Inferior parietal cortex (tissue), 1 donor: ENCODE data around the gene SYCN.
"Not testable (repeated sequence)": the region's sequence is repeated elsewhere in the genome, so short reads cannot be mapped to it uniquely, and the experiment has no call there.

Source experiments
- DNase-seq: peaks from one replicate; pipeline ENCODE4 v3.0.0-alpha.2; 2016; ENCODE audit errors: extremely low spot score

Gene SYCN

DNA sequence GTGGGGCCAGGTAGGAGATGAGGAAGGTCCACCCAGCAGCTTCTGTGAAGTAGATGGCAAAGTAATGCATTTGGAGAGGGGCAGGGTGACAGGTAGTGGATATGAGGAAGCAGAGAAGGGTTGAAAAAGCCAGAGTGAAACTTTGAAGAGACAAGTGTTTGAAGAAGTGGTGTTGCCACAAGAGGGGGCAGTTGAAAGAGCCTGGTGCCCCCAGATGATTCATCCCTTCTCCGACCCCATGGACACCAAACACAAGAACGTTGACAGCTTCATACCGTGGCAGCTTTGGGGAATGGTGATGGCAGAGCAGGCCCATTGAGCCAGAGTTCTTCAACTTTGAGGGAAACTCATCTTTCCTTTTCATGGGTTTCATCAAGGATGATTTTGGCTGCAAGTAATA, 20.8 kb upstream of the SYCN start:
- DNase-seq, result no peak

DNA sequence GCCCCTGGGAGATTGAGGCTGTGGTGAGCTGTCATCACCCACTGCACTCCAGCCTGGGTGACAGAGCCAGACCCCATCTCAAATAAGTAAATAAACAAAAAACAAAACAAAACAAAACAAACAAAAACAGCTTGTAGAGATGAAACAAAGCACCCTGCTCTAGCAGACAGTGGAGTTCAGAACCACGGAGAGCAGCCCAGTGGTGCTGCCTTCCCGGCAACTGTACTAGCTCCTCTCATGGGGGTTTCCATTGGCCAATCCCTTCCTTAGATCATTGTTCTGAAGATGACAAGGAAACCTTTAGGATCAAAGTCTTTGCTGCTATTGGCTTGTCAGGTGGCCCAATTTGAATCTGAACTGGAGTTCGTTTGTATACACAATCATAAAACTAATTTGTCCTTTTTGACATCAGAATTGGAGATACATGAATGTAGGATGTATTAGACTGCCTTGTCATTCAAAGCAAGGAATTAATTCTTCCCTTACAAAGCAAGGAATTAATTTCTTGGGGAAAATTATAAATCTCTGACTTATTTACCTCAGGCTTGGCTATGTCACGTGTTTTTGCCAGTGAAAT, 19.7 kb upstream of the SYCN start:
- no peak for DNase-seq

GRCh38 chr19:39219108-39219507, 15.0 kb upstream of the SYCN start:
- DNase-seq, result not testable (repeated sequence)

DNA sequence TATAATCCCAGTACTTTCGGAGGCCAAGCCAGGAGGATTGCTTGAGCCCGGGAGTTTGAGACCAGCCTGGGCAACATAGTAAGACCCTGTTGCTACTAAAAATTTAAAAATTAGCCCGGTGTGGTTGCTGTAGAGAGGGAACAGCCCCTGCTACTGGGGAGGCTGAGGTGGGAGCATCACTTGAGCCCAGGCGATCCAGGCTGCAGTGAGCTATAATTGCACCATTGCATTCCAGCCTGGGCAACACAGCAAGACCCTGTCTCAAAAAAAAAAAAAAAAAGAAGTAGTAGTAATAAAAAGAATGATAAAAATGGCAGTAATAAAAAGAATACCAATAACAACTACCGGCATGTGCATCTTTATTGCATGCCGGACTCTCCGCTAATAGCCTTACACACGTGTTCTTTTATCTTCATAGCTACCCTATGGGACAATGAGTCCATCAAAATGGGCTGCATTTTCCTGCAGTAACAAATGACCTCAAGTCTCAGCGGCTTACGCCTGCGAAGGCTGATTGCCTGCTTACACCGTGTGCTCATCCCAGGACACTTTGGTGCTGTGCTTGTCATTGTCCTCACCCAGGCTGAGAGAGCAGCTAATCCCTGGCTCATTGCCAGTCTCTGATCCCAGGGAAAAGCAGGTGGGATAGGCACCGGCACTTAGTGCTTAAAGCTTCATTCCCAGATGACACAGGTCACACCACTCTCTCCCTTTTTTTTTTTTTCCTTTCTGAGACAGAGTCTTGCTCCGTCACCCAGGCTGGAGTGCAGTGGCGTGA, 14.4 kb upstream of the SYCN start:
- DNase-seq, result no peak

- no peak for DNase-seq
Measured at GRCh38 chr19:39217094-39217493, 13.0 kb upstream of the SYCN start.

DNA sequence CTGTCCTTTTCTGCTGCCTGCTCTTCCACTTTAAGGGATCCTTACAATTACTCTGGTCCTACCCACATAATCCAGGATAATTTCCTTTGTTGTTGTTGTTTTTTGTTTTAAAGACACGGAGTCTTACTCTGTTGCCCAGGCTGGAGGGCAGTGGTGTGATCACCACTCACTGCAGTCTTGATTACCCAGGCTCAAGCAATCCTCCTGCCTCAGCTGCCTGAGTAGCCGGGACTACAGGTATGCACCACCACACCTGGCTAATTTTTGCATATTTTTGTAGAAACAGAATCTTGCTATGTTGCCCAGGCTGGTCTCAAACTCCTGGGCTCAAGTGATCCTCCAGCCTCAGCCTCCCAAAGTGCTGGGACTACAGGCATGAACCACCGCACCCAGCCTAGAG, 11.3 kb upstream of the SYCN start:
- DNase-seq, result not testable (repeated sequence)

- DNase-seq, result no peak
Measured at GRCh38 chr19:39212375-39212742, 8.3 kb upstream of the SYCN start.

DNA sequence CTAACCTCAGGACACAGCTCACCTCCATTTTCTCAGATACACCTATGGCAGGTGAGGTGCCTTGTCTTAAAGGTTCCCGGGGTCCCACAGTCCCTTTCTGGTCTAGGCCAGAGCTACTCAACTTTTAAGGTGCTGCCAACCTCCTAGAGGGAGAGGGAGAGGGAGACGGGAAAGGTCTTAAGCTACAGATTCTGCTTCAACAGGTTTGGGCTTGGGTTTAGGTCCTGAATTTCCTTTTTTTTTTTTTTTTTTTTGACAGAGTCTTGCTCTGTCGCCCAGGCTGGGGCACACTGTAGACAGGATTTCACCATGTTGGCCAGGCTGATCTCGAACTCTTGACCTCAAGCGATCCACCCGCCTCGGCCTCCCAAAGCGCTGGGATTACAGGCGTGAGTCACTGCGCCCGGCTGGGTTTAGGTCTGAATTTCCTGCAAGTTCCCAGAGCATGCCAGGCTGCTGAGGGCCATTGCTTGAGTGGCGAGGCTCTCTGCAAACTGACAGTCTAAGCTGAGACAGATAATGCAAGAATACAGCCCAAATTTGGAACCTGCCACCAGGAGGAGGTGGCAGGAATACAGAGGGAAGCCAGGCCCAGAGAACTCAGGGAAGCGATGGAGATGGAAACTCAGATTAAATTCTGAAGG, 7.8 kb upstream of the SYCN start:
- DNase-seq, result no peak

- no peak for DNase-seq
Measured at GRCh38 chr19:39209196-39209595, 5.1 kb upstream of the SYCN start.

DNA sequence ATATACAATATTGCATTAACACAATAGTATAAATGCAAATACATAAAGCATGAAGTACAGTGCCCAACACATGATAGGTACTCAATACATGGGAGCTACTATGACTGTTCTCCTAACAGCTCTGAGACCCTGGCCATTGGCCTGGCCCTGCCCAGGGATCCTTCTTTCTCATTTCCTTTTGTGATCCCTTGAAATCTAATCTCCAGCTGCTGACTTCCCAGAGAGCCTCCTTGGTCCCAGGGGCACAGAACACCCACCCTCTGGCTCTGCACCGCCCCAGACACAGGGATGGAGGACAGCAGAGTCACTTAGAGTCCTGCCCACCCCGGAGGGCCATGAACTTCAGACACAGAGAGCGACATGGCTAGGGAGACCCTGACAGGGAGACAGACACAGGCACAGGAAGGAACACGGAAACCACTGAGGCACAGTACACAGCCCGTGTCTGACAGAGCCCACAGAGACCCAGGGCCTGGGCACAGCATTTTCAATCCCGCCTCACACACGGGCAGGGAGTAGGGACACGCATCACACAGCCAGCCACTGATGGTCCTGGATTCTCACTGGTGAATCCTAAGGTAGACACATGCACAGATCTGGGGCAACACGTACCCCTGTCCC, 4.2 kb upstream of the SYCN start:
- DNase-seq, result no peak

DNA sequence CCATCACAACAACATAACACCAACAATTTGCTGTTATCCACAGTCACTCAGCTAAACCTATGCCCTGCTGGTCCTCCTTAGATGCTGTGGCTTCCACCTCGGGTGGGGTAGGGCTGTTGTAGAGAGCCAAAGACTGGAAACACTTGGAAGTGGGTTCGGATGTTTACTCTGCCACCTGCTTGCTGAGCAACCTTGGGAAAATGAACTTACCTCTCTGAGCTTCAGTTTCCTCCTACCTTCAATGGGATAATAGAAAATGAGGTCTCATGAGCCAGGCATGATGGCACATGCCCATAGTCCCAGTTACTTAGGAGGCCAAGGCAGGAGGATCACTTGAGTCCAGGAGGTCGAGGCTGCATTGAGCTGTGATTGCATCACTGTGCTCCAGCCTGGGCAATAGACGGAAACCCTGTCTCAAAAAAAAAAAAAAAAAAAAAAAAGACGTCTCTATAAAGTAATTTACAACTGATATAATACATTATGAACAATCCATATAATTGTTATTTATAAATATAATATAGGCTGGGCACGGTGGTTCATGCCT, 3.3 kb upstream of the SYCN start:
- no peak for DNase-seq

- DNase-seq, result no peak
Measured at GRCh38 chr19:39206122-39206521, 2.1 kb upstream of the SYCN start.

DNA sequence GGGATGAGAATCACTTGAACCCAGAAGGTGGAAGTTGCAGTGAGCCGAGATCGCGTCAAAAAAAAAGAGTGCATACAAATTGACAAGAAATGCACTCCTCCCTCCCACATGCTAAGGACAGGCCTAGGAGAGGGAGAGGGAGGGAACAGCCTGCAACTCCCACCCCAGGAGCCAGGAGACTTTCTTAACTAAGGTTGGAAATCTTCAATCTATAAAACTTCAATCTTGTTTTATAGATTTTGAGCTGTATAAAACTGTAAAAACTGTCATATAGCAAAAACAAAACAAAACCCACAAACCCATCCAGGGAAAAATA, 1.3 kb upstream of the SYCN start:
- no peak for DNase-seq

GRCh38 chr19:39202998-39203355, 1.1 kb downstream of the SYCN start:
- DNase-seq, result no peak

- DNase-seq, result no peak
Measured at GRCh38 chr19:39200803-39201115, 3.3 kb downstream of the SYCN start.

GRCh38 chr19:39200066-39200802, 3.8 kb downstream of the SYCN start:
- no peak for DNase-seq

DNA sequence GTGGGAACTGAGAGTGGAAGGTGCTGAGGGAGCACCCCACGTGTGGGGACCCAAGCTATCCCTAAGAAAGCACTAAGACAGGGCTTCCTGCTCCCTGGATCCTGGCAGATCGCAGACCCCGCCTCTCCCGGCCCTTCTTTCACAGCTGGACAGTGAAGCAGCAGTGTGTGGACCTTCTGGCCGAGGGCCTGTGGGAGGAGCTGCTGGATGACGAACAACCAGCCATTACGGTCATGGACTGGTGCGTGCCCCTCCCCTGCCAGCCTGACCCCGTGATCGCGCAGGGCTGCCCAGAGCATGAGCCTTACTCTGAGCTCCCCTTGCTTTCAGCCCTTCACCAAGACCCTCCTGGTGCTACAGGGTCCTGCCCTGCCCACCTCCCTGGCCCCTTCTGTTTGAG, 5.0 kb downstream of the SYCN start:
- DNase-seq, result peak; percentile 22

DNA sequence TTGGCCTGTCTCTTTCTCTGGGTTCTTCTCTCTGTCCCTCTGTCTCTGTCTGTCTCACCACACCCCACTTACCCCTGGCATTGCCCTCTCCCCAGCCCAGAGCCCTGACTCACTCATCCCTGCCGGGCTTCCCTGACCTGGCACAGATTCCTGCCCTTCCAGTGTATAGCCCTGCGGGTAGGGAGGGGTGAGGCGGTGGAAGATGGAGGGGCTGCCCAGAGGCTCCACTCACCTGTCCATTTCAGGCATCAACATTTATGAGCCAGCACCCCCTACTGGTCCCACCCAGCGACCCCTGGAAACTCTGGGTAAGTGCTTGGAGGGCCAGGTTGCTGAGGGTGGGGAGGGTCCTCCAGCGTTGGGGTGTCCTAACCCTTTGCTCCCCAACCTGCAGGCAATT, 6.3 kb downstream of the SYCN start:
- no peak for DNase-seq

DNA sequence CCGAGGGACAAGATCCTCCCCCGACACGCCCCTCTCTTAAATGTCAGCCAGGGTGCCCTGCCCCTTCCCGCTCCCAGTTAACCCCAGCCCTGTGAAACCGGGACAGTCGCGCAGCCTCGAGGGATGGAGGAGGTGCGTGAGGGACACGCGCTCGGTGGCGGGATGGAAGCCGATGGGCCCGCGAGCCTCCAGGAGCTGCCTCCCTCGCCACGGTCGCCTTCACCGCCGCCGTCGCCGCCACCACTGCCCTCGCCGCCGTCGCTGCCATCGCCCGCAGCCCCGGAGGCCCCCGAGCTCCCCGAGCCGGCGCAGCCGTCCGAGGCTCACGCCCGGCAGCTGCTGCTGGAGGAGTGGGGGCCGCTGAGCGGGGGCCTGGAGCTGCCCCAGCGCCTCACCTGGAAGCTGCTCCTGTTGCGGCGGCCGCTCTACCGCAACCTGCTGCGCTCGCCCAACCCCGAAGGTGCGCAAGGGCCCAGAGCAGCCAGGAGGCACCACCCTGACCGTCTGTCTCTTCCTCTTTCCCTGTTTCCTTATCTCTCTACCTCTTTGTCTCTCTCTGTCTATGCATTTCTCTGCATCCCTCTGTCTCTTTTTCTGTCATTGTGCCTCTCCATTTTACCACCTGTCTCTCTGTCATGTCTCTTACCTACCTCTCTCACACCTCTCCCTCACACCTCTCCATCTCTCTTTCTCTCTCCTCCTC, 7.1 kb downstream of the SYCN start, which contains the start of gene NCCRP1:
Gene NCCRP1 (plus strand): TSS at position 105 of the 703 bp plus-strand sequence. CDS start 19 bp downstream, at position 124.
- DNase-seq, result no peak

DNA sequence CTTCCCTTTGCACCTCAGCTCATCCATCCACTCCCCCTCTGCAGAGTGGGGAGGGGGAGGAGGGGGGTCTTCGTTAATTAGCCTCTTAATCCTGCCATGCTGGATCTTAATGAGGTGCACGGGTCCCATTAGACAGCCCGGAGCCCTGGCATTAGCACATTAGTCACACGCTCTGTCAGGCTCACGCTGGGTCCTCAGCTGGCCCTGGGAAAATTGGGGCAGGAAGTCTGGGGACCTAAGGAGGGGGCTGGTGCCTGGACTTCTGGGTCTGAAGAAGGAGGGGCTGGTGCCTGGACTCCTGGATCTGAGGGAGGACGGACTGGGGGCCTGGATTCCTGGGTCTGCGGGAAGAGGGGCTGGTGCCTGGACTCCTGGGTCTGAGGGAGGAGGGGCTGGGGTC, 7.7 kb downstream of the SYCN start:
- DNase-seq, result no peak

- no peak for DNase-seq
Measured at GRCh38 chr19:39195755-39196154, 8.3 kb downstream of the SYCN start.
